GM10847 (cell line): ENCODE results near the gene LIPM.

Experiments
- POLR2A ChIP-seq: IDR thresholded peaks from 2 replicates; pipeline ENCODE4 v1.6.1; 2011; ENCODE audit not compliant: insufficient read length; ENCODE audit errors: extremely low read depth

The LIPM gene

DNA sequence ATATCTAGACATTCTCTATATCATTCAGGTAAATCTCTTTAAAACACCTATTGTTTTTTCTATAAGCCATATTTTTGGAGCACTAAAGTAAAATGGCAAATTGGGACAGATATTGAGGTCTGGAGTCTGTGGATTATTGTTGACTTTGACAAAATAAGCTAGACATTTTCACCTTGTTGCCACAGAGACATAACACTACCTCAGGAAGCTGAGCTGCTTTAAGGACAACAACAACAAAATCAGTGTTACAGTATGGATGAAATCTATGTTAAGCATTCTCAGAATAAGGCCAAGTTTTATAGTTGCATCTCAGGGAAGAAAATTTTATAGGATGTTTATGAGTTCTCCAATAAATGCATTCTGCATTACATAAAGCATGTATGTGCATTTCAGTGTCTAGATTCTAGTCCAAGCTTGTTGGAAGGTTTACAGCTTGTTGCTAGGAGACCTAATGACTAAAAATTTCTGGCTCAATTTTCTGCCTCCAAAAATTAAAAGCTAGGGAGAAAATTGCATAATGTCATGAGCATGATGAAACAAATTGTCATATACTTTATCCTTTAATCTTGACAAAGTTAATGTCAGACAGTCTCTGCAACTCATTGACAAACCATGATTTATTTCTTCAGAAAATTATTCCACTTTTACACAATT is 18.3 kb downstream of the LIPM start:
- TF ChIP-seq POLR2A: no peak

DNA sequence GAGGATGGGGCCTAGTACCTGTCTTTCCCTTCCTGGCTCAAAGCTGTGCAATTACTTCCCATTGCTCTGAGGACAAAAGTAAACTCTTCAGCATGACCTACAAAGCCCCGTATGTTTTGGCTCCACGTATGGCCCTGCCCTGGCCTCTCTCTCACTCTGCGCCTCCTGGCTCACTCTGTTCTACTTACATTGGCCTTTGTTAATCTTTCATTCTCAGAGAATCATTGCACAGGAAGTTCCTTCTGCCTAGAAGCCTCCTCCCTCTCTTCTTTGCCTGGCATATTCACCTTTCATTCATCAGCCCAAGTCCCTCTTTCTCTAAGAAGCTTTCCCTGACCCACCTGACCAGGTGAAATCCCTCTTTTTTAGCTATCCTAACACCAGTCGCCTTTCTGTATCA is 23.9 kb downstream of the LIPM start:
- no peak for TF ChIP-seq POLR2A

DNA sequence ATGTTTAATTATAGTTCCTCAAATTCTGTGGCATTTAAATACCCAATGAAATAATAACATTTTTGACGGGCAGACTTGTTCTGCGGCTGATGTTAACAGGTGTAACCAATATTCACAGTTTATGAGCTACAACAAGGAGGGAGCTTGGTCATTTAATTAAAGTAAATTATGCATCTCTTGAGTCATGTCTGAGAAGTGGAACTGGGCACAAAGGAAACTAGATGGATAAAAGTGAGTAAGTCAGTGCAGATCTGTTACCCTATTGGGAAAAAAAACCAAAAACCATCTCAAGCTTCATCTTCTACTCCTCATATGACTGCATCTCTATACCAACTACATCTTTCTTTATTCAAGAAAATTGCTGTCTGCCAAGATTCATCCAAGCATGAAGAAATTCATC is 25.1 kb downstream of the LIPM start:
- TF ChIP-seq POLR2A: no peak

DNA sequence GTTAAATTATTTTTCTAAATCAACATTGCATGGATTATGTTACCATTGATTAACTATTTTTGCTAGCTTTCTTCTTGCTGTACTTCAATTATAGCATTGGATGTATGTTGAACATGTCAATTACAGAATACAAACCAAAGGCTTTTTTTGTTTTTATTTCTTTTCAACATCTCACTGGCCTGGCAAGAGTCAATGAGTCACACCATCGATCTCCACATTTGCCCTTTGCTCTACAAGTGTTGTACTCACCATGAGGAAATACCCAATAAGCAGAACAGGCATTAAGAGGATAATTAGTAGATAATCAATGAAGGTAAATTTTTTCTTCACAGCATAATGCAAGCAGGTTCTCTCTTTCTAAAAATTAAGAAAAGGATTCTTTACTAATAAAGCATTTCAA is 25.8 kb downstream of the LIPM start:
- TF ChIP-seq POLR2A: no peak

DNA sequence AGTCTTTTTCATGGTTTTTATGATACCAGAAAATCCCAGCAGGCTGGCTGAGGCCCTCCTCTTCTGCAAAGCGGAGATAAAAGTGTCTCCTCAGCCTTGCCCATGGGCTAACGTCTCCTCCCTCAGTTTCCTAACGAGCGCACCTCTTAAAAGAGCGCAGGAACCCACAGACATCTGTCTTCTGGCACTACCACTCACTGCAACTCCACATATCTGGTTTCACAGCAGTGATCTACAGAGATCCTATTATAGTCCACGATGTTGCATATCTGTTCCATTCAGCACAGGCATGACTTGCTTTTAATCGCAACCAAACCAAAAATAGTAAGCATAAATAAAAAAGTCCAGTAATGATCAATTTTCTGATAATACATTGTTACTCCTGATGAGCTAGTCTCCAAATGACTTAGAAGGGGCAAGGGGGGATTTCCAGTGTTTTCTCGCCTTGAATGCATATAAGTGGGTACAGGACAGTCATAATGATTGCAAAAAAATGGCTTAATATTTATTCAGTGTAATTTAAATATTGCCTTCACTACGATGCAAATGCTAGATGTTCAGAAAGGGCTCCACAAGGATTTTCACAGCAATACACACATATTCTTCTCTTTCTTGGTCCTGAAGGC is 28.2 kb downstream of the LIPM start:
- no peak for TF ChIP-seq POLR2A

DNA sequence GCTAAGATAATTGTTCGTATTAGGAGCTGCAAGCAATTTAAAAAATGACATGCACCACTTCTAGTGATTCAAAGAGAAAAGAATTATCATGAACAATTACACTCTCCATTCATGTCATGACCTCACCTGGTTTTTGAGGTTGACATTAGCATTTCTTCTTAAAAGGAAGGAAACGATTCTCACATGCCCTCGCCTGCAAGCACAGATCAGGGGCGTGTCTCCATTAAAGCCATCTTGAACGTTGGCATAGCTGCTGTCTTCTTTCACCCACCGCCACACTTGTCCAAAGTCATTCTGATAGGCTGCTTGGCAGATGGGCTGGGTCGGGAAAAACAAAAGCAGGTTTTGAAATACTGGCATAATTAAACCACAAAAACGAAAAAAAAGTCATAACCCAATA is 29.2 kb downstream of the LIPM start:
- no peak for TF ChIP-seq POLR2A

DNA sequence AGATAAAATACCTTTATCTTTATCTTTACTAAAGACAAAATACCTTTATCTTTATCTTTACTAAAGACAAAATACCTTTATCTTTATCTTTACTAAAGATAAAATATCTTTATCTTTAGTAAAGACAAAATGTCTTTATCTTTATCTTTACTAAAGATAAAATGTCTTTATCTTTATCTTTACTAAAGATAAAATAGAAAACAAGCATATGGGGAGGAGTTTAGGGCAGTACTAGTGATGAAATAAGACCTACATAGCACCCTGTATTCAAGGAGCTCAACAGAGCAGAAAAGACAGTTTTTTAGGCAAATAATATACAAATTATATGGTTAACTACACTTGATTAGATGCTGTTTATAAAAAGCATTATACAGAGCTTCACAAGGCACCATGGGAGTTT is 29.8 kb downstream of the LIPM start:
- TF ChIP-seq POLR2A: no peak

DNA sequence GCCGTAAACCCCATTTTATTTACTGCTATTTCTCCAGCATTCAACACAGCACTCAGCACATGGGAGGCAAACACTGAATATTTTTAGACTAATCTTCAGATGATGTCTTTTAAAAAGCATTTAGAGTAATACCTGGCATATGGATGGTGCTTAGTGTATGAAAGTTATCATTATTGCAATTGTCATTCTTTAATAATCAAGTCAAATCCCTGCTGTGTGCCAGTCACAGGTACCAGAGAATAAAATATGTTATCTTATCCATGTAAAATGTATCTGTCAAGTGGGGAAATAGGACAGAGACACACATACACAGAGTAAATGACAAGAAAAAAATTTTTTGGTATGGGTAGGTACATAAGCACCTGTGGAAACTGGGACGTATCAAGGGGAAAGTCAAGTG is 30.6 kb downstream of the LIPM start:
- no peak for TF ChIP-seq POLR2A

DNA sequence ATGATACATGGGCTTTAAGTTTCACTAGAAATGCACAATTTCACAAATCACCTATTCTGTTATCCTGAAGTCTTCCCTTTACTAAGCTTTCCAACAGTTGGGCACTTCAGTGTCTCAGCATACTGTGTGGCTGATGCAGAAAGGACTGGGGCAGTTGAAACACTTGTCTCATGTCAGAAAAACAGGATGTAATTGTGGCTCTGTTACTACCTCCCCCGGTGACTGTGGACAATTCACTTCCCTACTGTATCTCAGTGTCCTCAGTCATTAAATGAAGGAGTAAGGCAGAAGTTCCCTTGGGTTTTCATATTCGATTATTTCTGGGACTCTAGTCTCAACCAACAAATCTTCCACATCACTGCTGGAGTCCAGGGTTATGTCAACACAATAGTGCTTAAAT is 31.2 kb downstream of the LIPM start:
- no peak for TF ChIP-seq POLR2A

DNA sequence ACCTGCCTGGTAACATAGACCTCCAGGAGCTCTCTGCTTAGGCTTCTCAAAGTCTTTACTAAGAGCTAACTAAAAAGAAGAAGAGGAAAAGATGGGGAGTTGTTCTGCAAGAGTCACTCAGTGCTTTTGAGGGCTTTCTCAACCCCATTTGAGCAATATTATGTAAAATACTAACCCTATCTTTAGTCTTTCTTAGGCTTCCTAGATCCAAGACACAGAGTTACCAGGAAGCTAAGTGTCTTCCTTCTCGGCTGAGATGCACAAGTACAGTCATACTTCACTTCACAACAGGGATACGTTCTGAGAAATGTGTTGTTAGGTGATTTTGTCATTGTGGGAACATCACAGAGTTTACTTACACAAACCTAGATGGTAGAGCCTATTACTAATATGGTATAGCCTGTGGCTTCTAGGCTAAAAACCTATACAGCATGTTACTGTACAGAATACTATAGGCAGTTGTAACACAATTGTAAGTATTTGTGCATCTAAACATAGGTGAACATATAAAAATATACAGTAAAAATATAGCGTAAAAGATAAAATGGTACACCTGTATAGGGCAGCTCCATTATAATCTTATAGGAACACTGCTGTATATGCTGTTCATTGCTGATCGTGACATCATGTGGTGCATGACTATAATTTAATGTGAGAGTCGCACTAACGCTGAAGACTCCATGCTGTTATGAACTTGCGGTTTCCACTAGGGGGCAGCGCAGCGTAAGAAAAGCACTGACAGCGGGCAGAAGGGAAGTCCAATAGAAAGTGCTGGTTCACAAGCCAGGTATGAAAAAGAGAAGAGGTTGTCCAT is 32.8 kb downstream of the LIPM start:
- no peak for TF ChIP-seq POLR2A

DNA sequence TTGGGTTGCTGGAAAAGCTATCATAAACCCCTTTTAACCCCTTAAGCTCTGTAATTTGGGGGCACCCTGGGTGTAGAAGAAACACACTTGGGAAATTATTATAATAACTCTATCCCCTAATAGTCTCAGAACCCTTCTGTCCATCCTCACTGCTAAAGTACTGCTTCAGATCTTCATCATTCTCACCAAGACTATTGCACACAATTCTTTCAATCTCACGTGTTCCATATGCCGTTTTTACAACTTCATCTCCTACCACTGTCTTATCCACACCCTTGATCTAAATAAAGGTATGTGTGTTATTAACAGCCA is 33.3 kb downstream of the LIPM start:
- TF ChIP-seq POLR2A: no peak

DNA sequence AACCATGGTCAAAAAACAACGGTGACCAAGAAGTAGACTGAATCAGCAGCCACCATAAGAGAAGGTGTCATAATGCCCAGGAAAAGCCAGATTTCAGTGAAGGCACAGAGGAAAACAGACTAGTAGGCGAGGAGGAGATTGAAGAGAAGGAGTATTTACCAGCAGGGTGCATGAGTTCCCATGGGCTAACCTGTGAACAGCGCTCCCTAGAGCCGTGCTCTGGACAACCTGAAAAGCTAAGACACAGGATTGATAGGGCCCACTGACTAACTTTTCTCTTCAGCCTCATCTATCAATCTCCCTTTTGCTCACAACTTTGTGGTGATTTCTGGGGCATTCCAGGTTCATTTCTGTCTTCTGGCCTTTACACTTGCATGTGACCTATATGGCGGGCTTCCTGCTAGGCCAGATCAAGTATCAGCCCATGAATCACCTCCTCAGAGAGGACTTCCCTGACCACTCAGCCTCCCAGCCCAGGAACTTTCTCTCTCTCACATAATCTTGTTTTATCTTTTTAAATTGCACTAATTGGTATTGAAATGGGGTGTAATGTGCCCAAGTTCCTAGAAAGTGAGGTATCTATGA is 36.3 kb downstream of the LIPM start:
- no peak for TF ChIP-seq POLR2A

DNA sequence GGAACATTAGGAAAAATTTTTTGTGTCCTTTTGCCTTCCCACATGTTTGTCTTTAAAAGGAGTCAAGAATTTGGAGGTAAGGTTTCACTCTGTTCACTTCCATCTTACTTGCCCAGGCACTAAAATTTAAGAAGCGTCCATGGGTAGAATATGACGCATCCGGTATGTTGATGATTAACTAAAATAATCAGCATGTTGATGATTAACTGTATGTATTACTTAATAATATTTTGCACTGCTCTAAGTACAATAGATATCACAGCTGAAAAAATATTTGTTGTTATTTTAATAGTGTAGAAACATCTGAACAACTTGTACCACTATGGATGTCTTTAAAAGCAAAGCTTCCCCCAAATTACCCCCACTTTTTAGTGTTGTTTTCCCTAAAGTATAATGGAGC is 37.6 kb downstream of the LIPM start:
- TF ChIP-seq POLR2A: no peak

DNA sequence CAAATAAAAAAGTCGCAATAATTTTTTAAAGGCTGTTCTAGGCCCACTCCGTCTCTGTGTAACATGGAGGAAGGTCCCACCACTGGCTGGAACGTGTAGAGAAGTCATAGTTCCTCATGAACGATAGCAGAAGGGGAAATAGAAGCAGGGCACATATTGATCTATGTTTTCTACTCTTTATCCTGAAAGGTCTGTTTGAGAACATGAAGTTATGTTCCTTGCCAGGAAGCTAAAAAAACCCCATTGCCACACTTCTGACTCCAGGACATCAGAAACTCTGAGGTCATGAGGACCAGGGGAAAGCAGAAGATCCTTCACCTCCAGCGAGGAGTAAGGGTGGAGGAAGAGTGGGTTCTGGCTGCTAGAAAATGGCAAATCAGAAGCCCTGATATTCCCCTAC is 38.4 kb downstream of the LIPM start:
- TF ChIP-seq POLR2A: no peak

DNA sequence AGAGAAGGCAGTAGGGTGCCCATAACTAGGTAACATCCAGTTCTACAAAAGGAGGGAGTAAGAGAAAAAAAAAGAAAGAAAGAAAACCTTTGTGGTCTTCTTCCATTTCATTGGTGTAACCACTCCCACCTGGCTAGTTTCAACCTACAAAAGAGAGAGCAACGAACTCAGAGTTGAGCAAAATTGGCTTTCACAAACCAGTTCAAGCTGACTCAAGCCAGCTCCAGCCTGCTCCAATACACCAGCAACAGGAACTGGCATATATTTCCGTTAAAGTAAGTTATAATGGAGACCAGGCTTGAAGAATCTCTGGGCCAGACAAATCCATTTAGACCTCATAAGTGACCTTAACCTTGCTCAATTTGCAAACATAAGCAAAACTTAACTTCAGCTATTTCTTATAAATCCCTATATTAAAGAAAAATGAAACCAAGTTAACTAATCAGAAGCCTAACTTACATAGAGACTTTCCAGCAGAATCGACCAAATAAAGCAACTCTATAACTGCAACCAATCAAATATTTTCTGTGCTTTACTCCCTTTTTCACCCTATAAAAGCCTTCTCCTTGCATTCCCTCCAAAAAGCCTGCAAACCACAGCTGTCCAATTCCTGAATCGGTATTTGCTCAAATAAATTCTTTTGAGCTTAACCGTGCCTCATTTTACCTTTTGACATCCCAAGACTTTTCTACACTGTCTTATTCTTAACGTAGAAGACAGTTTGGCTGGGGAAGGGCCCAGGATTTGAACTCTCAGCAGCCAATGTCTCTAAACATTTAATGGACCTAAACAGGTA is 39.0 kb downstream of the LIPM start:
- no peak for TF ChIP-seq POLR2A

DNA sequence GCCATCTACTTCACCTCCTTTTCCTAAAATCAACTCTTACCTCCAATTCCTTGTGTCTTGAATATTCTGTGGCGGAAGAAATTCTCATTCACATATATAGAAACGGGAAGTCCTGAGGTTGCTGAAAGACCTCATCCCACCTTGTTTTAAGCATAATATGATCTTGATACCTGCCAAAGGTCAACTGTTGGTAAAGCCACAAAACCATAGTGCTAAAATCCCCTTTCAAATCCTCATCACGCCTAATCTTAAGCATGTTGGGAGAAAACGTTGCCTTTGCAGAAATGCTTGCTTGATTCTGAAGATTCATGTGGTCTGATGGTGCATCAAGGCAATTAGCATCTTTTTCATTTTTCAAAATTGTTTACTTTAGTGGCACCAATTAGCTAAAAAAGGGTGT is 40.6 kb downstream of the LIPM start:
- no peak for TF ChIP-seq POLR2A

DNA sequence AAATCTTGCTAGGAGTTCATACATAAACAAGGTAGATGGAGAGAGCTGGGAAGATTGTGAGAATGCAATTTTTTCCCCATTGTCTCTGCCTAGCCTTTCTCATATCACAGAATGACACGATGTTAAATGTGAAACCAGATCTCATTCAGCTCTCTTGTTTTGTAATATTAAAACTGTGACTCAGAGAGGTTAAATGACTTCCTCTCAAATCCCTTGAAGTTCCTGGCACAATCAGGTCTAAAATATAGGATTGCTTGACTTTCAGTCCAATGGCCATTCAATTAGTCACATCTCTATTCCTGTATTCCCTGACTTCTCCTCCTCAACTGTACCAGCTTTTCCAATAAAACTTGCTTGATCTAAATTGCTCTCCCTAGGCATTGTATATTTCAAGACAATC is 46.0 kb downstream of the LIPM start:
- no peak for TF ChIP-seq POLR2A
